ENCODE results near the gene IGSF1.

IGSF1 gene

GRCh38 chrX:131277543-131278136 lies 11.5 kb downstream of the IGSF1 start:
- no peak for DNase-seq (ENCODE audit: extremely low read depth, low read depth)

DNA sequence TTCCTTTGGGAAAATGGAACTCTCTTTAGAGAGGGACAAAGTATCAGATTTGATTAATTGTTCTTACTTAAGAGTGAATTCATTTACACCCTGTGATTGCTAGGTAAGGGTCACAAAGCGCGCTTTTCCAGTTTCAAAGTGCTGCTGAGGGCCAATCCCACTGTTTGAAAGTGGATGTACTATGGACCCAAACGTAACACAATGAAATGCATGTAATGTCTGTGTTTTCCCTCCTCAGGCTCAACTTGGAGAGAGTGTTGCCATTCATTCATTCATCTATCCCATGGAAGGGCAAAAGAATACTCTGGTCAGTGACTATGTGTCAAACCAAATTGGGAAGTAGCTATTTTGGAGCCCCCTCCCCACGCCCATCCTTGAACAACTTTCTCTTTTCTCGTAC lies 16.1 kb downstream of the IGSF1 start:
- no peak for DNase-seq (ENCODE audit: extremely low read depth, low read depth)
- TF ChIP-seq CTCF (IDR thresholded peaks at IDR 0.05; ENCODE audit: low read depth, low read length, missing control alignments): no peak

More at GRCh38 chrX:131277543-131278136, 11.5 kb downstream of the IGSF1 start:
- no peak for TF ChIP-seq CTCF (IDR thresholded peaks at IDR 0.05; ENCODE audit: low read depth, low read length, missing control alignments)
- no peak overlapping the region for H3K4me3 ChIP-seq (replicated peaks; ENCODE audit: low read depth, low read length)

DNA sequence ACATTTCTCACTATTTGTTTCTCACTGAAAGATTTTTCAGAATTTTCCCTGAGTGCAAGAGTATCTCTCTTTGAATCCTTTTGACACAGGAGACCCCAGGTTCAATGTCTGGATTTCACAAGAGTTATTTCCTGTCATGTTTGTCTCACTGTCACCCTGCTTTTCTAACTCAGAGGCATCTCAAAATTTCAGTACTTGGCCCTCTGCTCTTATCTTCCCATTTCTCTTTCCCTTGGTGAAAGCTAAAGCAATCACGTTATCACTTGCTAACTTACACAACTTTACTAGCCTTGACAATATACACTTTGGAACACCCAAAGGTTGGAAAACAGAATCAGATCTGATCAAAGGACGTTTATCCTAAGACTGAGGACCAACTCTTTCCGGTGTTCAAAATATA lies 17.3 kb downstream of the IGSF1 start:
- no peak for TF ChIP-seq CTCF (IDR thresholded peaks at IDR 0.05; ENCODE audit: low read depth, low read length, missing control alignments)
- no peak for DNase-seq (ENCODE audit: extremely low read depth, low read depth)
- H3K4me3 ChIP-seq (replicated peaks; ENCODE audit: low read depth, low read length): no peak overlapping the region

More for the DNA sequence above, 16.1 kb downstream of the IGSF1 start:
- no peak overlapping the region for H3K4me3 ChIP-seq (replicated peaks; ENCODE audit: low read depth, low read length)

GRCh38 chrX:131271274-131271673 lies 17.8 kb downstream of the IGSF1 start:
- no peak for DNase-seq (ENCODE audit: extremely low read depth, low read depth)
- TF ChIP-seq CTCF (IDR thresholded peaks at IDR 0.05; ENCODE audit: low read depth, low read length, missing control alignments): no peak
- H3K4me3 ChIP-seq (replicated peaks; ENCODE audit: low read depth, low read length): no peak overlapping the region

- TF ChIP-seq CTCF (IDR thresholded peaks at IDR 0.05; ENCODE audit: low read depth, low read length, missing control alignments): no peak
- DNase-seq (ENCODE audit: extremely low read depth, low read depth): no peak
- H3K4me3 ChIP-seq (replicated peaks; ENCODE audit: low read depth, low read length): no peak overlapping the region
Measured at GRCh38 chrX:131270080-131270479, 19.0 kb downstream of the IGSF1 start.

GRCh38 chrX:131264665-131265064 lies 24.4 kb downstream of the IGSF1 start:
- no peak for DNase-seq (ENCODE audit: extremely low read depth, low read depth)
- TF ChIP-seq CTCF (IDR thresholded peaks at IDR 0.05; ENCODE audit: low read depth, low read length, missing control alignments): no peak
- H3K4me3 ChIP-seq (replicated peaks; ENCODE audit: low read depth, low read length): no peak overlapping the region

- no peak for DNase-seq (ENCODE audit: extremely low read depth, low read depth)
- H3K4me3 ChIP-seq (replicated peaks; ENCODE audit: low read depth, low read length): no peak overlapping the region
- no peak for TF ChIP-seq CTCF (IDR thresholded peaks at IDR 0.05; ENCODE audit: low read depth, low read length, missing control alignments)
Measured at GRCh38 chrX:131264053-131264452, 25.1 kb downstream of the IGSF1 start.
